ENCODE measurements around the gene SKIC2.
"Not testable (repeated sequence)": the region's sequence is repeated elsewhere in the genome, so short reads cannot be mapped to it uniquely, and the experiment has no call there.

The SKIC2 gene

DNA sequence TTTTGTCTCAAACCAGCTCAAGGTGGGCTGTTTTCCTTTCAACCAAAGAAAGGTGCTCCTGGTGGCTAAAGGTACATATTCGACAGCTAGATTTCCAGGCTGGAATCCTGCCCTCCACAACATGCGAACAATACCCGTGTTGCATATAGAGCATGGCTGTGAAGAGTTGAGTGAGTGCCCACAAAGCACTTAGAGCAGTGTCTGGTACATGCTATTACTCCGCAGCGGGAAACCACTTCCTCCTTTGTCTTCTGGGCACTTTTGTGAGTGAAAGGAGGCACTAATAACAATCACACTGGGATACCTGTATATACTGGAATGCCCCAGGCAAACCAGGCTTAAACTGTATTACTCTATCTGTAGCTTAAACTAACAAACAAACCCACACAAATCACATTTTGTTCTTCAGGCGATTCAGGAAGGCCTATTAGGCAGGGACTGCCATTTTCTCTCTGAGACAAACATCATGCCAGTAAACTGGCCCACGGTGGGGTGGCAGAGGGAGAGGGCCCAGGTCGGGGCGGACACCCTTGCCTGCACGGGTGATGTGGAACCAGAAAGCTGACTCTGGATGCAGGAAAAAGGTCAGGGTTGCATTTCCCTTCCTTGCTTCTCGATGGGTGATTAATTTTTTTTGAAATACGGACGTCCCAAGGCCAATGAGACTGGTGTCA is 46.0 kb downstream of the SKIC2 start:
- DNase-seq (ENCODE audit: low spot score) = not testable (repeated sequence)

DNA sequence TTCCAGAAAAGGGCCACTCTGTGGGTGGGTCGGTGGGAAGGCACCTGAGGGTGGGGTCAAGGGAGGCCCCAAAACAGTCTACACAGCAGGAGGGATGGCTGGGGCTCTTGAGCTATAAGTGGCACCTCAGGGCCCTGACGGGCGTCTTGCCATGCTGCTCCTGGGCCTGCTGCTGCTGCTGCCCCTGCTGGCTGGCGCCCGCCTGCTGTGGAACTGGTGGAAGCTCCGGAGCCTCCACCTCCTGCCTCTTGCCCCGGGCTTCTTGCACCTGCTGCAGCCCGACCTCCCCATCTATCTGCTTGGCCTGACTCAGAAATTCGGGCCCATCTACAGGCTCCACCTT is 46.5 kb downstream of the SKIC2 start:
- DNase-seq (ENCODE audit: low spot score) = not testable (repeated sequence)

DNA sequence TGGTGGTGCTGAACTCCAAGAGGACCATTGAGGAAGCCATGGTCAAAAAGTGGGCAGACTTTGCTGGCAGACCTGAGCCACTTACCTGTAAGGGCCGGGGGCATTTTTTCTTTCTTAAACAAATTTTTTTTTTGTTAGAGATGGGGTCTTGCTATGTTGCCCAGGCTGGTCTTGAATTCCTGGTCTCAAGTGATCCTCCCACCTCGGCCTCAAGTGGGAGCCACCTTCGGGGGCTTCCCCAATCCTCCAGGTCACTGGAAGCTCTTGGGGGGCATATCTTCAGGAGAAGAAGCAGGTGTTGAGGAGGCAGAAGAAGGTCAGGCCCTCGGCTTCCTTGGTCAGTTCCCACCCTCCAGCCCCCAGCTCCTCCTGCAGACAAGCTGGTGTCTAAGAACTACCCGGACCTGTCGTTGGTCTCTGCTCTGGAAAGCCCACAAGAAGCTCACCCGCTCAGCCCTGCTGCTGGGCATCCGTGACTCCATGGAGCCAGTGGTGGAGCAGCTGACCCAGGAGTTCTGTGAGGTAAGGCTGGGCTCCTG is 47.1 kb downstream of the SKIC2 start:
- DNase-seq (ENCODE audit: low spot score) = not testable (repeated sequence)

DNA sequence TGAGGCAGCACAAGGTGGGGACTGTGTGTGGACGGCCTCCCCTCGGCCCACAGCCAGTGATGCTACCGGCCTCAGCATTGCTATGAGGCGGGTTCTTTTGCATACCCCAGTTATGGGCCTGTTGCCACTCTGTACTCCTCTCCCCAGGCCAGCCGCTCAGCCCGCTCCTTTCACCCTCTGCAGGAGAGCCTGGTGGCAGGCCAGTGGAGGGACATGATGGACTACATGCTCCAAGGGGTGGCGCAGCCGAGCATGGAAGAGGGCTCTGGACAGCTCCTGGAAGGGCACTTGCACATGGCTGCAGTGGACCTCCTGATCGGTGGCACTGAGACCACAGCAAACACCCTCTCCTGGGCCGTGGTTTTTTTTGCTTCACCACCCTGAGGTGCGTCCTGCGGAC is 48.1 kb downstream of the SKIC2 start:
- not testable (repeated sequence) for DNase-seq (ENCODE audit: low spot score)

DNA sequence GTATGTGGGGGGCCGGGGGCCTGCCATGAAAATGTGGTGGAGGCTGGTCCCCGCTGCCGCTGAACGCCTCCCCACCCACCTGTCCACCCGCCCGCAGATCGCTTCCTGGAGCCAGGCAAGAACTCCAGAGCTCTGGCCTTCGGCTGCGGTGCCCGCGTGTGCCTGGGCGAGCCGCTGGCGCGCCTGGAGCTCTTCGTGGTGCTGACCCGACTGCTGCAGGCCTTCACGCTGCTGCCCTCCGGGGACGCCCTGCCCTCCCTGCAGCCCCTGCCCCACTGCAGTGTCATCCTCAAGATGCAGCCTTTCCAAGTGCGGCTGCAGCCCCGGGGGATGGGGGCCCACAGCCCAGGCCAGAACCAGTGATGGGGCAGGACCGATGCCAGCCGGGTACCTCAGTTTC is 49.1 kb downstream of the SKIC2 start:
- not testable (repeated sequence) for DNase-seq (ENCODE audit: low spot score)

DNA sequence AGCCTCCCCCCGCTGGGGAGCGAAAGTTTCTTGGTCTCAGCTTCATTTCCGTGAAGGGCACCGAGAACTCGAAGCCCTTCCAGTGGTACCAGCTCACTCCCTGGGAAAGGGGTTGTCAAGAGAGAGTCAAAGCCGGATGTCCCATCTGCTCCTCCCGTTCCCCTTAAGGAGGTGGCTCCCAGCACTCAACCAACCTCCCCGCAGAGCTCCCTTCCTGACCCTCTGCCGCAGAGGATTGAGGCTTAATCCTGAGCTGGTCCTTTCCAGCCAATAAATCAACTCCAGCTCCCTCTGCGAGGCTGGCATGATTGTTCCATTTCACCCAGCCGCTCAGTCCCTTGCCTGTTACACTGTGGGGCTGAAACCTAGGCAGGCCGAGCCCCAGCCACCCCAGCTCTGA is 49.6 kb downstream of the SKIC2 start:
- not testable (repeated sequence) for DNase-seq (ENCODE audit: low spot score)

DNA sequence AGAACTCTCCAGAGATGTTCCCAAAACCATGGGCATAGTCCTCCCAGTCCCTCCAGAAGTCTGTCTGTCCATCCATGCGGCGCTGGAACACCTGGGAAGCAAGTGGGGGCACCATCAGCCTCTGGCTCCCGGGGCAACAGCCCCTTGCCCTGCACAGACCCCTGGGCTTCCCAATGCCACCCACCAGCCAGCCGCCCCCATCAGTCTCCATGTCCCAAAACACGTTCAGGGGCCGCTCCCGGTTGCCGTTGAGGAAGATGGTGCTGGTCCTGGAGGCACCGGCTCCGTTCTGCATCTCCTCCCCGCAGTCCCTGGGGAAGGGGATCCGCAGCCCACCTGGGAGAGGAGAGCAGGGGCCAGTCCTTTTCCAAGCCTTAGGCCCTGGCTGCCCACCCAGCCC is 50.6 kb downstream of the SKIC2 start:
- DNase-seq (ENCODE audit: low spot score) = not testable (repeated sequence)

DNA sequence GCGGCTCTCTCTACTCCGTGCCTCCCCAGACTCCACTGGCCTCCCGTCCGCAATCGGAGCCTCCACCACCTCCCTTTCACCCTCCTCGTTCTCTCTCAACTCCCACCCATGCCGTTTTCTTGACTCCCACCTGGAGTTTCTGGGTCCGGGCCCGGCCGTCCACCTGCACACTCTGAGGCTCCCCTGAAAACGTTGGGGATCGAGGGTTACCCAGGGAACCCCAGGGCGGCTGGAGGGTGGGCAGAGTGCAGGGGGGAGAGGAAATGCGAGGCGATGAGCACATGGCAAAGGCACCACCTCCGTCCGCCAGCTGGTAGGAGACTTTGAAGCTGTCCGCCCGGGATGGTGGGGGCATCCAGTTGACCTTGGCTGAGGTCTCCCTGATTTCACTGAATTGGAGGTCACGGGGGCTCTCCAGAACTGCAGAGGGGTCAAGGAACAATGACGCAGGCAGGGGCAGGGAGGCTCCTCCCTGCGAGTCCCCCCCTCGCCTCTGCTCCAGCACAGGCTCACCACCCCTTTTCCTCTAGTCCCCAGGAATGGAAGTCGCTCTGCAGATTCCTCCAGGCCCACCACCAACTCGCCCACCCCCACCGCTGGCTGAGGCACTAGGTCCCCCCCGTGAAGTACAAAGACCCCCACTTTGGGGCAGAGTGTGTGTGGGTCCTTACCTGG is 52.0 kb downstream of the SKIC2 start:
- DNase-seq (ENCODE audit: low spot score) = not testable (repeated sequence)

DNA sequence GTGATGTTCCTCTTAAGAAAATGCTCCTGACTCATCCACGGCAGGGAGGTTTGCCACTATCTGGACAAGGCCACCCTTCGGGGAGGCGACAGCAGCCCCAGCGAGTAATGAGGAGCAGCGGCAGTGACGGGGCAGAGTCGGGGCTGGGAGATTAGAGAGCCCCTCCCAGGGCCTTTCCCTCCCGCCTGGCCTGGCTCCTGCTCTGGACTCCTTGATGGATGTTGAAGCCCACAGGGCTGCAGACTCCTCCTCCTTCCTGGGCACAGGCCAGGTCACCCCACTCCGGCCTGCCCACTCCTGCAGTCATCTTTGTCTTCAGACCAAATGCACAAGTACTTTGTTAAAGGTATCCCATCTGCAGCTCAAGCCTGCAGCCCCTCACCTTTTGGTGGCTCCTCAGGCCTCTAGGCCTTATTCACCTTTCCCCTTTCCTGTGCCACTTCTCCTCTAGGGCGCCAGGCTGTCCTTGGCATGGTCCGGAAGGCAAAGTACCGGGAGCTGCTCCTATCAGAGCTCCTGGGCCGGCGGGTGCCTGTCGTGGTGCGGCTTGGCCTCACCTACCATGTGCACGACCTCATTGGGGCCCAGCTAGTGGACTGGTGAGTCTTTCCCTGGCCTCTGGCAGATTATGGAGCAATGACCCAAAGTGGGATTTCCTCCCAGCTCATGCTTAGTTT is 54.1 kb downstream of the SKIC2 start:
- DNase-seq (ENCODE audit: low spot score) = not testable (repeated sequence)

DNA sequence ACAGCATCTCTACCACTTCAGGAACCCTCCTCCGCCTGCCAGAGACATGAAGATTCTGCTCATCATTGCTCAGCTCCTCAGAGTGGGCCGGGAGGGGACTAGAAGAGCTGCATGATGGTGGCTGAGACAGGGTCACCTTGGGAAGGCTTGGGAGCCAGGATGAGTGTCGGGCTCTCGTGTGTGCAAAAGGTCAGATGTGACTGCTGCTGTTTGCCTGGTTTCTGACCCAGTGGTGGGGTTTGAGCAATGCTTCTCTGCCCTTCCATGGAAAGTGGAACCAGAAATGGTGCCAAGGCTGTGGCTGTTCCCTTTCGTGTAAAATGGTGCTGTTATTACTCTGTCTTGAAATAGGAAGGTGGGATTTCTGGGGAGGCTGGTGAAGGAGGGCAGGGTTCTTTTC is 54.8 kb downstream of the SKIC2 start:
- DNase-seq (ENCODE audit: low spot score) = not testable (repeated sequence)

DNA sequence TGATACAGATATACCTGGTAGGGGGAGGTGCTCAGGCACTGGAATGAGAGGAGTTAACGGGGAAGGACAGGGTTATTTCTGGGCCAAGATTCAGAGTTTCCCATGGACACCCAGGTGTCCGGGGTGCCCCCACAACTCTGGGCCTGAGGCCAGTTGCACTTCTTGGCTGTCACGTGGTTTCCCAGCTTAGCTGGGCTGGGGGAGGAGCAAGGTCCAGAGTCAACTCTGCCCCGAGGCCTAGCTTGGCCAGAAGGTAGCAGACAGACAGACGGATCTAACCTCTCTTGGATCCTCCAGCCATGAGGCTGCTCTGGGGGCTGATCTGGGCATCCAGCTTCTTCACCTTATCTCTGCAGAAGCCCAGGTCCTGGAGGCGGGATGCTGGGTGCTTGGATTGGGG is 55.6 kb downstream of the SKIC2 start, which contains the start of gene C4B:
TSS of gene C4B (plus strand) at position 249 of the 400 bp plus-strand sequence. CDS start at position 300, 51 bp downstream.
- not testable (repeated sequence) for DNase-seq (ENCODE audit: low spot score)
